ENCODE results near the gene GNG12. TPM values are rescaled to one million over a fixed set of nuclear protein-coding genes. Genes with fewer than 3 reads are reported as not detected.

The GNG12 gene
- total and polyA plus RNA-seq, 5 donors: 12.2 to 44.9 (median 30.7) TPM

DNA sequence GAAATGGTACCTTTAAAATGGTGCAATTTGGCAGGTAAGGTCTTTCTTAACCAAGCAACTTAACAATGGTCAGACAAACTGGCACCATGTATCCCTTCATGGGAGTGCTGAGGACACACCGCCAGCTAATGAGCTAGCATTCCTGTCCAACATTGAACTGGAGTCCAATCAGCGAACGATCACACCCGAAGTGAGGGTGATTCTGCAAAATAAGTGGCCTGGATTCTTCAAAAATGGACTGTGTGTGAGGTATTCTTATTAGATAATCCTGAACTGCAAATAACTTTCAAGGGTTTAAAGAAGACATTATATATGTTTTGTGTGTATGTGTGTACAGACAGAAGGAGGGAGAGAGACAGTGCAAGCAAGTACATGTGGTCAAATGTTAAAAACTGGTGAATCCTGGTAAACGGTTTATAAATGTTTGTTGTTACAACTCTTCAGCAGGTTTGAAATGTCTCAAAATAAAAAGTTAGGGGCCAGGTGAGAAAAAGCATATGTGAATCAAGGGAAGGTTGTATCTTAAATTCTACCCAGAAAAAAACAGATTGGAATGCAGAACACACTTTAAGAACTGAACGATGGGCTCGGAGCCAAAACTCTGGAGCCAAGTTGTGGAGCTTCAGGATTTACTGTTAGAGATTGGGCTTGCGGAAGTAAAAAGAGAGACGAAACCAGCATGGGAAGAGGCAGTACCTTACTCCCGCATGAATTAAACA, 127.4 kb downstream of the GNG12 start:
- Histone ChIP-seq H3K27me3 (ENCODE audit: control insufficient read depth, insufficient read depth) (no peaks in the 10 kb centered on the region), H3K4me1 (ENCODE audit: control insufficient read depth, insufficient read depth, low read length) (peaks cover 2% of the 10 kb centered on the region), H3K27ac (ENCODE audit: low read length) (no peak overlapping the region), H3K4me3 (ENCODE audit: low read length) (no peak overlapping the region), H3K9me3 (ENCODE audit: control insufficient read depth, low read length) (no peaks in the 10 kb centered on the region)
- ATAC-seq (no peak), DNase-seq (peak; percentile 42 to 74 (median 50))
- intact Hi-C loops (cut with DNase I): no loop called here
- 61% methylated on average over 10 of the region's 10 CpGs for WGBS

DNA sequence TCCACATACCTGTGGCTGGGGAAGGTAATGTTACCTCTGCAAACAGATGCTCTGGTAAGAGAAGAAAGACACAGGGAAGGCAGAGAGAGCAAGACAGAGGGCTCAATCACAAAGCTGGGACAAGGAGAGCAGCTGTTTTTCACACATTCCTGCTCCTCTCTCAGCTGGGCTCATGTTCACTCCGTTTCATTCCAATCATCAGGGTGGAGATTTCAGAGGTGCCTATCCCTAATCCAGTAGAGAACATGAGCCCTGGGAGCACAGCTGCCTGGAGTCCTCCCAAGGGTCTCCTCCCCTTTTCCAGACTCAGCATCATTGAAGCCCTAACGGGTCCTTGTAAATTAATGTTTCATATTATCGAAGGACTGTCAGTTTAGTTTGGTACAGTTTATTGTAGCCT, 128.9 kb downstream of the GNG12 start:
- peaks cover 2% of the 10 kb centered on the region for H3K4me1 ChIP-seq (ENCODE audit: control insufficient read depth, insufficient read depth, low read length)
- ATAC-seq (no peak), DNase-seq (no peak)
- intact Hi-C loops (cut with DNase I): no loop called here
- H3K4me3 ChIP-seq (ENCODE audit: low read length): no peak overlapping the region
- H3K27me3 ChIP-seq (ENCODE audit: control insufficient read depth, insufficient read depth): no peaks in the 10 kb centered on the region
- 88% methylated on average over 3 of the region's 3 CpGs for whole genome bisulfite sequencing
- H3K27ac ChIP-seq (ENCODE audit: low read length): no peak overlapping the region
- no peaks in the 10 kb centered on the region for H3K9me3 ChIP-seq (ENCODE audit: control insufficient read depth, low read length)

DNA sequence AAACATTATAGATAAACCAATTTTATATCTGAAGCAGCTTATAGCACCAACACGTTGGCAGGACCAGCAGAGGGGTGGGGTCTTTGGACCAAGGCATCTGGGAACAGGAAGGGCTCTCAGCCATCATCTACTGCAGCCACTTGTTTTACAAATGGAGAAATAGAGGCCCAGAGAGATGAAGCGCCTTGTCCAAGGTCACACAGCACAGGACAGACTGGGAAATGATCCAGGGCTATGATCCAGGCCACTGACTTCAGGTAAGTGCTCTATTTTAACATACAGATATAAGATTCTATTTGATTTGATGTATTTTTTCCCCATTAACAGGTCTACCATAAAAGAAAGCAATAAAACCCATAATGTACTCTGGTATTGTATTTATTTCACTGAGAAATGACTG, 131.4 kb downstream of the GNG12 start:
- Histone ChIP-seq H3K4me3 (ENCODE audit: low read length) (no peak overlapping the region), H3K4me1 (ENCODE audit: control insufficient read depth, insufficient read depth, low read length) (peaks cover 2% of the 10 kb centered on the region), H3K9me3 (ENCODE audit: control insufficient read depth, low read length) (no peaks in the 10 kb centered on the region), H3K27me3 (ENCODE audit: control insufficient read depth, insufficient read depth) (no peaks in the 10 kb centered on the region), H3K27ac (ENCODE audit: low read length) (no peak overlapping the region)
- DNase-seq: no peak
- ATAC-seq: no peak
- intact Hi-C loops (cut with DNase I): no loop called here
- 90% methylated on average over 2 of the region's 2 CpGs for WGBS

DNA sequence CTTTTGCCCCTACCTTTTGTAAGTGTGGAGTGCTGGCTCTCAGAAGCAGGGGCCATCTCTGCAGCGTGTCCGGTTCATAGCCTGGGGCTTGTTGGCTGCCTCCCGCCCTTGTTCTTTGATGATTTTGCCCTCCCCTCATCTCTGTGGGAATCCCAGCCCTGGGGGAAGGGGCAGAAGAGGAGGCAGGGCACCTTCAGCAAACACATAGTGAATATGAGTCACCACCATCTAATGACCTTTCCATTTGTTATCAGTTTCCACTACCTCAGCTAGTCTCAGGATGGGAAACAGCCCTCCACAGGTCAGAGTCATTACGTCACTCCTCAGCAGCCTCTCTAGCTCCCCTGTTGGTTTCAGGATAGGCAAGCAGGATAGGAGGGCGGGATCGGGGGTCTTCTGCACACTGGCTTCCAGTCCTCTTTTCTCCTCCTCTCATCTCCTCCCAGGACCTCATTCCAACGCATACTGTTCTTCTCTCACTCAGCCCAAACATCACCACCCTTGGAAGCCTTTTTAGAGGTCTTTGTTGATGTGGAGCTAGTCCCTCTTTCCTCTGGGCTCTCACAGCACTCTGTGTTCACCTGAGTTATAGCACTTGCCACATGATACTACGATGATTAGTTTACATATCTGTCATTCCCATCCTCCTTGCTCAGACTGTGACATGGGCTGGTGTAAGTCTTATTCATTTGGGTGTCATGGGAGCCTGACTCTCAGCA, 132.4 kb downstream of the GNG12 start:
- DNase-seq: peak in 1 of 3 donors; percentile 32
- ATAC-seq: peak; percentile 76 to 98
- Histone ChIP-seq H3K4me1 (ENCODE audit: control insufficient read depth, insufficient read depth, low read length) (no peaks in the 10 kb centered on the region), H3K27ac (ENCODE audit: low read length) (no peak overlapping the region), H3K27me3 (ENCODE audit: control insufficient read depth, insufficient read depth) (no peaks in the 10 kb centered on the region), H3K4me3 (ENCODE audit: low read length) (no peak overlapping the region), H3K9me3 (ENCODE audit: control insufficient read depth, low read length) (no peaks in the 10 kb centered on the region)
- intact Hi-C loops (cut with DNase I): no loop called here
- 65% methylated on average over 8 of the region's 8 CpGs for WGBS

GRCh38 chr1:67700220-67700619, 133.0 kb downstream of the GNG12 start:
- no peak overlapping the region for H3K4me3 ChIP-seq (ENCODE audit: low read length)
- DNase-seq (no peak), ATAC-seq (peak in 1 of 2 donors; percentile 12)
- 79% methylated on average over 4 of the region's 4 CpGs for WGBS
- no peaks in the 10 kb centered on the region for H3K27me3 ChIP-seq (ENCODE audit: control insufficient read depth, insufficient read depth)
- H3K27ac ChIP-seq (ENCODE audit: low read length): no peak overlapping the region
- H3K9me3 ChIP-seq (ENCODE audit: control insufficient read depth, low read length): no peaks in the 10 kb centered on the region
- intact Hi-C loops (cut with DNase I): no loop called here
- H3K4me1 ChIP-seq (ENCODE audit: control insufficient read depth, insufficient read depth, low read length): no peaks in the 10 kb centered on the region

DNA sequence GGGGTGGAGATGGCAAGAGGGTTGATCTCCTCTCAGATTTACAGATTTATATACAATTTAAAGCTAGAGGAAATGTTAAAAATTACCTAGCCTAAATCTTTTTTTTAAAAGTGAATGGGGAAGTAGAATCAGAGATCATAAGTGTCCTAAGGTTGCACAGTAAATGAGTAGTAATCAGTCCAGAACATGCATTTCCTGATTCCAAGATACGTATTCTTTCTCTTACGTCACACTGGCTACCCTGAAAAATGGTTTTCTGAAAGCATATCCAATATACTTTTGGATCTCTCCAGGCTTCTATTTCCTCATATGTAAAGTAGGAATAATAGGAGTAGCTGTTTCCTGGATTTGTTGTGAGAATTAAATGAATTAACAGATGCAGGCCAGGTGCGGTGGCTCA, 136.6 kb downstream of the GNG12 start:
- no peaks in the 10 kb centered on the region for H3K9me3 ChIP-seq (ENCODE audit: control insufficient read depth, low read length)
- H3K4me1 ChIP-seq (ENCODE audit: control insufficient read depth, insufficient read depth, low read length): no peaks in the 10 kb centered on the region
- ATAC-seq (no peak), DNase-seq (no peak)
- H3K4me3 ChIP-seq (ENCODE audit: low read length): no peak overlapping the region
- intact Hi-C loops (cut with DNase I): no loop called here
- H3K27ac ChIP-seq (ENCODE audit: low read length): no peak overlapping the region
- no peaks in the 10 kb centered on the region for H3K27me3 ChIP-seq (ENCODE audit: control insufficient read depth, insufficient read depth)
- WGBS: 61% methylated on average over 3 of the region's 3 CpGs

GRCh38 chr1:67695963-67696362, 137.3 kb downstream of the GNG12 start:
- 88% methylated on average over 2 of the region's 2 CpGs for WGBS
- no peak overlapping the region for H3K27ac ChIP-seq (ENCODE audit: low read length)
- no peak for ATAC-seq

DNA sequence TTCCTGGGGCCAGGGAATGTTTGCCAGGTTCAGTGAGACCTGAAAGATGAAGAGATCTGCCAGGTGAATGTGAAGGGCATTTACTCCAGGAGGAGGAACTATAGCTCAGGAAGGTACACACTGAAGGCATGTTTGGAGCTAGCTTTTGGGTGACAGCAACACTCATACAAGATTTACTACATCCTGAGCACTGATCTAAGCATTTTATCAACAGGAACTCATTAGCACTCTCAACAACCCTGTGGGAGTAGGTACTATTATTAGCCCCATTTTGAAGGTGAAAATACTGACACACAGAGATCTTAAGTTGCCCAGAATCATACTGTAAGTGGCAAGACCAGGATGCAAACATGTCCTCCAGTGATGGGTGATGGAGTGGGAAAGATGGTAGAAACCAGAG, 141.6 kb downstream of the GNG12 start:
- H3K4me3 ChIP-seq (ENCODE audit: low read length): no peak overlapping the region

More at GRCh38 chr1:67695963-67696362, 137.3 kb downstream of the GNG12 start:
- Histone ChIP-seq H3K27me3 (ENCODE audit: control insufficient read depth, insufficient read depth) (no peaks in the 10 kb centered on the region), H3K4me3 (ENCODE audit: low read length) (no peak overlapping the region), H3K4me1 (ENCODE audit: control insufficient read depth, insufficient read depth, low read length) (no peaks in the 10 kb centered on the region), H3K9me3 (ENCODE audit: control insufficient read depth, low read length) (no peaks in the 10 kb centered on the region)
- DNase-seq: no peak
- intact Hi-C loops (cut with DNase I): no loop called here

GRCh38 chr1:67690411-67690810, 142.9 kb downstream of the GNG12 start:
- intact Hi-C loops (cut with DNase I): no loop called here
- H3K27me3 ChIP-seq (ENCODE audit: control insufficient read depth, insufficient read depth): no peaks in the 10 kb centered on the region
- ATAC-seq: no peak
- no peak overlapping the region for H3K4me3 ChIP-seq (ENCODE audit: low read length)
- H3K9me3 ChIP-seq (ENCODE audit: control insufficient read depth, low read length): no peaks in the 10 kb centered on the region
- no peak overlapping the region for H3K27ac ChIP-seq (ENCODE audit: low read length)
- WGBS: 95% methylated on average over 2 of the region's 2 CpGs
- DNase-seq: no peak
- H3K4me1 ChIP-seq (ENCODE audit: control insufficient read depth, insufficient read depth, low read length): peaks cover 2% of the 10 kb centered on the region

More for the DNA sequence above, 141.6 kb downstream of the GNG12 start:
- intact Hi-C loops (cut with DNase I): no loop called here
- H3K4me1 ChIP-seq (ENCODE audit: control insufficient read depth, insufficient read depth, low read length): peaks cover 2% of the 10 kb centered on the region
- ATAC-seq: no peak
- no peak overlapping the region for H3K27ac ChIP-seq (ENCODE audit: low read length)
- DNase-seq: no peak
- no peaks in the 10 kb centered on the region for H3K27me3 ChIP-seq (ENCODE audit: control insufficient read depth, insufficient read depth)
- no peaks in the 10 kb centered on the region for H3K9me3 ChIP-seq (ENCODE audit: control insufficient read depth, low read length)

- Histone ChIP-seq H3K9me3 (ENCODE audit: control insufficient read depth, low read length) (no peaks in the 10 kb centered on the region), H3K4me3 (ENCODE audit: low read length) (no peak overlapping the region), H3K27ac (ENCODE audit: low read length) (no peak overlapping the region), H3K27me3 (ENCODE audit: control insufficient read depth, insufficient read depth) (no peaks in the 10 kb centered on the region), H3K4me1 (ENCODE audit: control insufficient read depth, insufficient read depth, low read length) (peaks cover 2% of the 10 kb centered on the region)
- ATAC-seq: no peak
- no peak for DNase-seq
- intact Hi-C loops (cut with DNase I): no loop called here
These were observed 143.3 kb downstream of the GNG12 start for GRCh38 chr1:67690018-67690363.

- H3K4me1 ChIP-seq (ENCODE audit: control insufficient read depth, insufficient read depth, low read length): peaks cover 2% of the 10 kb centered on the region
- intact Hi-C loops (cut with DNase I): loop anchor here in 2 of 4 donors (10.0 kb wide), 4 partner anchors 55 to 155 kb away; no protein-coding TSS in a partner anchor
- ATAC-seq (no peak), DNase-seq (no peak)
- 69% methylated on average over 3 of the region's 3 CpGs for WGBS
- H3K4me3 ChIP-seq (ENCODE audit: low read length): no peak overlapping the region
- no peak overlapping the region for H3K27ac ChIP-seq (ENCODE audit: low read length)
- H3K27me3 ChIP-seq (ENCODE audit: control insufficient read depth, insufficient read depth): no peaks in the 10 kb centered on the region
- no peaks in the 10 kb centered on the region for H3K9me3 ChIP-seq (ENCODE audit: control insufficient read depth, low read length)
These were observed 143.8 kb downstream of the GNG12 start for GRCh38 chr1:67689267-67690017.

Measured in right cardiac atrium (tissue), 5 donors.